ENCODE data around the gene CCDC183.
"Not testable (repeated sequence)": the region's sequence is repeated elsewhere in the genome, so short reads cannot be mapped to it uniquely, and the experiment has no call there.

GRCh38 chr9:136786983-136787382 is 9.2 kb upstream of the CCDC183 start:
- not testable (repeated sequence) for TF ChIP-seq REST (IDR thresholded peaks at IDR 0.05; ENCODE audit: low read depth, low read length); POLR2A (IDR thresholded peaks at IDR 0.05; ENCODE audit: low read depth, low read length); YBX1 (IDR thresholded peaks at IDR 0.05); SMC3 (IDR thresholded peaks at IDR 0.05; ENCODE audit: borderline replicate concordance, low read length); SIN3A (IDR thresholded peaks at IDR 0.05; ENCODE audit: low read depth, low read length); NBN (IDR thresholded peaks at IDR 0.05); TCF12 (IDR thresholded peaks at IDR 0.05; ENCODE audit: low read depth, low read length); KDM1A (IDR thresholded peaks at IDR 0.05; ENCODE audit: borderline replicate concordance); CTCF (IDR thresholded peaks at IDR 0.05 in 2 of 3, conservative IDR thresholded peaks at IDR 0.05 in 1 of 3; ENCODE audit: control insufficient read depth in 2 of 3, extremely low read depth in 1 of 3, insufficient read depth in 1 of 3, low read depth in 3 of 3, low read length in 3 of 3)
